GM21360 (cell line): ENCODE data around the gene TLR4.
A peak's percentile ranks its signal among the peaks of the same experiment; 100 is the strongest.

Source experiments
- ATAC-seq: cut with Tn5 transposase; IDR thresholded peaks from one replicate; pipeline ENCODE4 v1.9.1; 2021; ENCODE audit warnings: mild to moderate bottlenecking, moderate library complexity; ENCODE audit not compliant: unreplicated experiment

Gene TLR4

GRCh38 chr9:117704024-117704575 is at the start of gene TLR4:
TLR4 (plus strand) TSS chr9:117704403; CDS start chr9:117704473, 70 bp downstream.
- ATAC-seq = peak; percentile 99

- ATAC-seq = no peak
Measured at GRCh38 chr9:117656002-117656401, 48.2 kb upstream of the TLR4 start.

DNA sequence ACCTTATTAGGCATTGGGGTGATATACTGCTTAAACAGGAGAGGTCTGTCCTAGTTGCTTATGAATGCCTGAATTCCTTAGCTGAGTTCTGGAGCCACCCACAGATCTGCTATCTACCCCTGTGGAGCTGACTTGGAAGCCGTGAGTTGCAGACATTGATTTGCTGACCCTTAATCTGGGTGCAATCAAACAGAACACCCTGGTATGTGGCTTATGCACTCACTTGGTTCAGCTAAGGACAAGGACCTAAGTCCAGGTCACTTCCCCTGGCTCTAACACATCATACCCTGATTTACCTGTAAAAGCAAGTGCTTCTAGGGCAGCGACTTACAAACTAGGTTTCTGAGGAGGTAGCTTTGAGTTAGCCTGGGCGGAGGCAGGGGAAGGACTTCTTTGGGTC is 41.6 kb upstream of the TLR4 start:
- no peak for ATAC-seq

DNA sequence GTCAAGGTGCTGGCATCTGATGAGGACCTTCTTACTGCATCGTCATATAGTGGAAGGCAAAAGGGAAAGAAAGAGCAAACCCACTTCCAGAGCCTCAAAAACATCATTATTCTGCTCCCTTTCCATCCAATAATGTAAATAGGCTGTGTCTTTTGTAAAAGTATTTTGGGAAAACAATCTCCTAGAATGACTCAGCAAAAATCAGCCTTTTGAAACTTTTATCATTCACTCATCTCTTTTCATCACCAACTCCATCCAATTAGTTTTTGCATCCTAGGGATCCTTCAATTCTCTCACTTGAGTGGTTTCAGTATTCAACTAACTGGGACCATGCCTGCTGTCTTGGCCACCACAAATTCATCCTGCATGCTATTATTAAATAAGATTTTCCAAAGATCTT is 39.8 kb upstream of the TLR4 start:
- ATAC-seq = no peak

GRCh38 chr9:117665601-117666385 is 38.4 kb upstream of the TLR4 start:
- ATAC-seq = no peak

- ATAC-seq = no peak
Measured at GRCh38 chr9:117671468-117671867, 32.7 kb upstream of the TLR4 start.

GRCh38 chr9:117672369-117672768 is 31.8 kb upstream of the TLR4 start:
- no peak for ATAC-seq

- no peak for ATAC-seq
Measured at GRCh38 chr9:117677572-117677971, 26.6 kb upstream of the TLR4 start.

GRCh38 chr9:117678871-117679270 is 25.3 kb upstream of the TLR4 start:
- no peak for ATAC-seq

DNA sequence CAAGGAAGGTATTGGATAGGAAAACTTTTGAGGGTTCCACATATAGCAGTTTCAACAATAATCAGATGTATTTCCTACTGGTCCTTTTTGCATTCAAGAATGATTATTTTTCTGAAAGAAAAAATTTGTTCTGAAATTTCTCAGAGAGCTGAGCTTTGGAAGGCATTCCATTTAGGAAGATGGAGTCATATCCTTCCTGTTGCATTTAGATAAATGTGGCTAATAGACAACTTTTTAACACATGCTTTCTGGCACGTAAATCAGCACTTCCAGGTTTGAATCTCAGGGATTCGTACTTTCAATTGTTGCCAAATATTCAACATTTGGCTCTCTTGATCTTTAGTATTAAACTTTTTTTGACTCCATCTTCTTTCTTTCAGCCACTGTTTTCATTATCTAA is 24.8 kb upstream of the TLR4 start:
- ATAC-seq = no peak

GRCh38 chr9:117681888-117682287 is 22.3 kb upstream of the TLR4 start:
- ATAC-seq = no peak

- peak; percentile 90 for ATAC-seq
Measured at GRCh38 chr9:117682955-117683710, 21.1 kb upstream of the TLR4 start.

DNA sequence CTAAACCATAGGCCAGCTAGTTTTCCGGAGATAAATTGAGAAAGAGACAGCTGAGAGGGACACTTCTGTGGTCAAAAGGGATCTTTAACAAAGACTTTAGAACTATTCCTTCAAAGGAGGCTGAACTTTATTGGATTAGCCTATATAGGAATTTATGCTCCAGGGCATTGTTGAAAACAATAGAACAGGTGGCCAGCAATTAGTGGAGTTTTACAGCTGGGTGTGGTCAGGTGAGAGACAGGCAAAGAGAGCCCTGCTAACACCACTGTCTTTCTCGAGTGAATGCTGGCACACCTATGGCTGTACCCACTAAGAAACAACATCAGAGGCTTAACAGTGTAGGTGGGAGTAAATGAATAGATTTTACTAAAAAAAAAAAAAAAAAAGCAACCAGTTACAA is 16.7 kb upstream of the TLR4 start:
- ATAC-seq = no peak

DNA sequence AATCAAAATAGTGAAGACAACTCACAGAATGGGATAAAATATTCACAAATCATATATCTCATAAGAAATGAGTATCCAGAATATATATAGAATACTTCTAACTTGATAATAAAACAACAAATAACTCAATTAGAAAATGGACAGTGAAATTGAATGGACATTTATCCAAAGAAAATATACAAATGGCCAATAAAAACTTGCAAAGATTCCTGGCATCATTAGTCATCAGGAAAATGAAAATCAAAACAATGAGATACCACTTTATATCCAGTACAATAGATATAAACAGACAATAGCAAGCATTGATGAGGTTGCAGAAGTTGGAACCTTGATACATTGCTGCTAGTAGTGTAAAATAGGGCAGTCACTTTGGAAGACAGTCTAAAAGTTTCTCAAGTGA is 12.8 kb upstream of the TLR4 start:
- no peak for ATAC-seq

DNA sequence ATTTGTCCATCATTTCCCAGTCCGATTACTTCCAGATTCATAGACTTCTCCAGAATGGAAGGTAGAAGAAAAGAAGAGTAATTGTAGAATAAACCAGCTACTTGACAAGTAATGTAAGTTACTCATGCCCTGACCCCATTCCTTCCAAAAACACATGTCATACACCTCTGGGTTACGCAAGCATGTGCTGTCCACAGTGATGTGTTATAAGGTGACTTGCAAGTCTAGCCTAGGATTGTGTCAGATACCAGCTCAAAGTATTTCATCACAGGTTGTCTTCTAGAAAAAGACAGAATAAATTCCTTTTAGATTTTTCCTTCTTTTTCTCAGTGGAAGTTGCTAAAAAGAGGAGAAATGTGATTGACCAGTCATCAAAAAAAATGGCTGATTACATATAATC is 8.0 kb upstream of the TLR4 start:
- ATAC-seq = no peak

DNA sequence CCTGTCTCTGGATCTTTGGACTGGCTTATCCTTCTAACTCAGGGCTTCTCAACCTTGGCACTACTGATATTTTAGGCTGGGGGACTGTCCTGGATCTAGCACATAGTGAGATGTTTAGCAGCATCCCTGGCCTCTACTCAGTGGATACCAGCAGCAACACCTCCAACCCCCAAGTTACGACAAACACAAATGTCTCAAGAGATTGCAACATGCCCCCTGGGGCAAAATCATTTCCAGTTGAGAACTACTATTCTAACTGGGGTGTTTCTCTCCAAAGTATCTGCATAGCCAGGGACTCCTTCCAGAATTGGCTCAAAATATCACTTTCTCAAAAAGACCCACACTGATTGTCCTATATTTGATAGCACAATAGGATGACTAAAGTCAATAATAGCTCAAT is 7.2 kb upstream of the TLR4 start:
- ATAC-seq = no peak

GRCh38 chr9:117703537-117703936 is 666 bp upstream of the TLR4 start:
- ATAC-seq = peak; percentile 5

DNA sequence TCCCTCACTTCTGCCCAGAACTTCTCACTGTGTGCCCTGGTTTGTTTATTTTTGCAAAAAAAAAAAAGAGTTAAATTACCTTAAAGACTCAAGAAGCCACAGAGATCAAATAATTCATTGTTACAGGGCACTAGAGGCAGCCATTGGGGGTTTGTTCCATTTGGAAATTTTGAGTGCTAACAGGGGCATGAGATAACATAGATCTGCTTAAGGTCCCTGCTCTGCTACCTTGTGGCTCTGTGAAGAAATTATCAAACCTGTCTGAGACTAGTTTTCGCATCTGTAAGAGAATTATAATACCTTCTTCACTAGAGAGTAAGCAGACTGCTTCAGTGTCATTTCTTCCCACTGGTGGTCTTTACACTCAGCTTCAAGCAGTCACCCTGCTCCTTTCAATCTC is 394 bp downstream of the TLR4 start:
- no peak for ATAC-seq

DNA sequence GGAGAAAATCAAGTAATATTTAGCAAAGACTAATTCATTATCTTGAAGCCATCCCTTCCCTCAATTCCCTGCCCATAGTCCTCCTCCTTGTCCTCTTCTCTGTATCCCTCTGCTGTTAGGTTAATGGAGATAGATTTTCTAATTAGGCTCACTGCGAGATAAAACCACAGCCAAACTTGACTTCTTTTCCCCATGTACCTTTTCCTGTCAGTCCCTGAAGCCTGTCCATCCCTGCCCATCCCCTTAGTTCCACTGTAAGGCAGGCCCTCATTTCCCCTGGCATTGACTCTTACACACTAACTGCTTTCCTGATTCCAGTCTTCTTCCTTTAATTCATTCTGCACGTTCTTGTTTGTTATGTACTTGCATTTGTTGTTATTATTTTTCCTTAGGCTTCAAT is 1.2 kb downstream of the TLR4 start:
- ATAC-seq = no peak

DNA sequence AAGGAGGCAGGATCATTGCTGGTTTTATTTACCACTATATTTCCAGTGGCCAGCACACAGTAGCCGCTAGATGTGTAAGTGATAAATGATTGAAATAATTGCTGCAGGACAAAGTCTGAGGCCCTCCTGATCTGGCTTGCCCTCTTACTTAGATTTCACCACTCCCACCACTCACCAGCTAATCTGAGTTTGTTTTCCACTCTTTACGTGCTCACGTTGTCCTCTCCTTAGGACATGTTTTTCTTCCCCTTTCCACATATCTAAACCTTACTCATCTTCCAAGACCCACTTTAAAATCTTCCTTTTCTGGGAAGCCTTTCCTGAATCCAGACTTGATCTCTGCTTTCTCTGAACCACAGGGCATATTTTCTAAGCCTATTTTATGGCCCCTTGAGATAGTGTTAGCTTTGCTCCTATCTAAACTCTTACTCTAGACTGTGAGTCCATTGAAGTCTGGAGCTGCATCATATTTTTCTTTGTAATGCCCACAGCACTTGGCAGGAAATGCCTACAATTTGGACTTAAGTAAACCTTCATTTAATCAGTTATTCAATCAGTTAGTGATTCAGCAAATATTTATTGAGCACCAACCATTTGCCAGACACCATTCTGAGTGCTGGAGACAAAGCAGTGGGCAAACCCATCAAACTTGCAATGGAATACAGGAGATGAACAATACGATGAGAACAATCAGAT is 2.4 kb downstream of the TLR4 start:
- no peak for ATAC-seq

DNA sequence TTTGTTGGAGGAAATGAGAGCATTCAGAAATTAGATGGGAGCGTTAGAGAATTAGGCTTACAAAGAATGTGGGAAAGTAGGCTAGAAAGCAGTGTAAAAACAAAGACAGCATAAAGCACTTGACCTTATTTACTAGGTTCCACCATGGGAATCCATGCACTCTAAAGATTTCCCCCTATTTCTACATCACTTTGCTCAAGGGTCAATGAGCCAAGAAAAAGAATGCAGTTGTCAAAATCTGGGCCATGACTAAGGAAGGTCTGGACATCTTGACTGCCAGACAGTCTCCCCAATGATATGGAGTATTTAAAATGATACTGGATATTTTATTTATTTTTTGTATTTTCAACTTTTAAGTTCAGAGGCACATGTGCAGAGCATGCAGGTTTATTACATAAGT is 3.4 kb downstream of the TLR4 start:
- no peak for ATAC-seq

GRCh38 chr9:117709936-117710335 is 5.7 kb downstream of the TLR4 start:
- ATAC-seq = no peak
